B cell (primary cell): Measurements from ENCODE around the gene CKS2. TPM values are rescaled to one million over a fixed set of nuclear protein-coding genes. Genes with fewer than 3 reads are reported as not detected.

ENCODE experiments used
- ATAC-seq: fragments of 200-7000 bp; cut with Tn5 transposase; one replicate; pipeline ENCODE4 v1.10.0; 2021; ENCODE audit warnings: low read depth, mild to moderate bottlenecking, moderate number of reproducible peaks, moderate library complexity
- CTCF ChIA-PET: fragments of 350-600 bp; sonication (Branson Sonifier 250); formaldehyde crosslinking; loops from one replicate; lab custom pipeline; 2021; ENCODE audit warnings: antibody characterized with exemption, inconsistent platforms; lab: Charles Lee
- POLR2A ChIA-PET: fragments of 350-600 bp; sonication (Branson Sonifier 250); formaldehyde crosslinking; loops from one replicate; lab custom pipeline; 2021; ENCODE audit warnings: antibody characterized with exemption; lab: Charles Lee
- DNase-seq: peaks from one replicate; pipeline ENCODE4 v3.0.0; 2013
- H2AFZ ChIP-seq: 2 replicates; pipeline ENCODE4 v1.6.1; 2012; ENCODE audit warnings: mild to moderate bottlenecking, low read depth, low read length; ENCODE audit not compliant: insufficient read depth, poor library complexity, severe bottlenecking
- H3K27ac ChIP-seq, 2 donors: 1 replicate in 1 of 2; 2 replicates in 1 of 2; pipeline ENCODE4 v1.5.1; 2012 to 2013; ENCODE audit warnings: low read length in 2 of 2, mild to moderate bottlenecking in 2 of 2, moderate library complexity in 1 of 2
- H3K27me3 ChIP-seq, 4 experiments: fragments of 200-600 bp in 1 of 4; sonication (generic) in 1 of 4; replicated peaks in 1 of 4; 1 replicate in 2 of 4; 2 replicates in 2 of 4; pipeline versions ENCODE4 v1.6.1 to v1.7.0; 2013 to 2016; ENCODE audit warnings: low read length in 3 of 4, mild to moderate bottlenecking in 2 of 4, mixed read lengths in 1 of 4, moderate library complexity in 1 of 4; ENCODE audit not compliant: insufficient read depth in 4 of 4, control insufficient read depth in 3 of 4; ENCODE audit errors: control extremely low read depth in 1 of 4
- H3K36me3 ChIP-seq, 2 experiments: replicated peaks in 1 of 2; 1 replicate in 1 of 2; 2 replicates in 1 of 2; pipeline versions ENCODE4 v1.6.1 to v1.7.1; 2013; ENCODE audit warnings: low read length in 1 of 2; ENCODE audit not compliant: insufficient read depth in 2 of 2, control insufficient read depth in 1 of 2; ENCODE audit errors: control extremely low read depth in 1 of 2, extremely low read depth in 1 of 2
- H3K4me1 ChIP-seq, 2 donors: fragments of 200-600 bp in 1 of 2; sonication (generic) in 1 of 2; 1 replicate in 1 of 2; 2 replicates in 1 of 2; pipeline versions ENCODE4 v1.5.1 to v1.6.1; 2013 to 2017; ENCODE audit warnings: low read length in 2 of 2; ENCODE audit not compliant: control insufficient read depth in 2 of 2, insufficient read depth in 2 of 2
- H3K4me2 ChIP-seq: replicated peaks from 2 replicates; pipeline ENCODE3; 2012; ENCODE audit warnings: mild to moderate bottlenecking, low read depth, low read length; ENCODE audit not compliant: poor library complexity, severe bottlenecking
- H3K4me3 ChIP-seq, 5 experiments: fragments of 200-600 bp in 1 of 5; sonication (generic) in 1 of 5; 1 replicate in 3 of 5; 2 replicates in 2 of 5; pipeline versions ENCODE4 v1.5.1 to v1.7.0; 2011 to 2016; ENCODE audit warnings: low read length in 4 of 5, mild to moderate bottlenecking in 4 of 5, low read depth in 2 of 5, control low read depth in 1 of 5, moderate library complexity in 1 of 5; ENCODE audit not compliant: insufficient read depth in 1 of 5; ENCODE audit errors: control extremely low read depth in 1 of 5, extremely low read depth in 1 of 5
- H3K79me2 ChIP-seq: fragments of 200-600 bp; sonication (generic); one replicate; pipeline ENCODE4 v1.6.0; 2016; ENCODE audit warnings: low read length; ENCODE audit not compliant: control insufficient read depth, insufficient read depth
- H3K9ac ChIP-seq: fragments of 200-600 bp; sonication (generic); 2 replicates; pipeline ENCODE4 v1.6.1; 2017; ENCODE audit warnings: mild to moderate bottlenecking, low read length, moderate library complexity
- H3K9me3 ChIP-seq, 3 donors: one replicate each; pipeline versions ENCODE4 v1.6.1 to v1.7.1; 2013; ENCODE audit warnings: low read length in 2 of 3; ENCODE audit not compliant: control insufficient read depth in 2 of 3, insufficient read depth in 1 of 3; ENCODE audit errors: control extremely low read depth in 1 of 3
- H4K20me1 ChIP-seq: 2 replicates; pipeline ENCODE4 v1.6.0; 2012; ENCODE audit warnings: mild to moderate bottlenecking, low read length; ENCODE audit not compliant: insufficient read depth, control insufficient read depth, poor library complexity, severe bottlenecking
- H3K27ac Mint-ChIP-seq: one replicate; pipeline ENCODE4 v1.8.0; 2021; ENCODE audit warnings: mixed read lengths
- H3K27me3 Mint-ChIP-seq: one replicate; pipeline ENCODE4 v1.8.0; 2021; ENCODE audit warnings: mixed read lengths
- H3K4me1 Mint-ChIP-seq: one replicate; pipeline ENCODE4 v1.8.0; 2021; ENCODE audit warnings: mixed read lengths
- H3K4me3 Mint-ChIP-seq: one replicate; pipeline ENCODE4 v1.8.0; 2021; ENCODE audit warnings: mixed read lengths
- H3K9me3 Mint-ChIP-seq: one replicate; pipeline ENCODE4 v1.8.0; 2022; ENCODE audit warnings: mixed read lengths; ENCODE audit not compliant: insufficient read depth
- EZH2 ChIP-seq: IDR thresholded peaks from 2 replicates; pipeline ENCODE4 v1.6.1; 2012; ENCODE audit warnings: borderline replicate concordance, low read depth, mild to moderate bottlenecking, moderate library complexity, low read length; ENCODE audit not compliant: insufficient read depth, poor library complexity, severe bottlenecking
- WGBS: methylation state at CpG from one replicate; pipeline ENCODE4 v1.1.5; 2013; ENCODE audit warnings: missing lambda C conversion rate; ENCODE audit not compliant: insufficient coverage; 5-methylcytosine and 5-hydroxymethylcytosine counted together
- intact Hi-C: fragments of 100-400 bp; cut with micrococcal nuclease; formaldehyde crosslinking; loops from one replicate; pipeline ENCODE4 v1.10.0; 2022
- polyA plus RNA-seq: library from polyadenylated mRNA; depleted of rRNA; stranded (reverse); fragments of >200 nt; gene quantifications from 2 replicates; pipeline ENCODE4 v1.2.3, GENCODE V29; 2012
- total RNA-seq, 2 donors: library from RNA; stranded (reverse); fragments of 120-200 nt in 1 of 2; gene quantifications; 1 replicate in 1 of 2; 2 replicates in 1 of 2; pipeline versions ENCODE4 v1.2.3 to v1.2.4, GENCODE V29; 2013 to 2022
- TF ChIP-seq, protein P1 (sequence below): fragments of 200-600 bp; IDR thresholded peaks from one replicate; pipeline ENCODE4 v1.8.0; 2022; ENCODE audit warnings: antibody characterized with exemption, mild to moderate bottlenecking

The CKS2 gene
- total and polyA plus RNA-seq, 2 donors (not counting 1 experiment from before 2014, with no cell fraction given) = 11.5 to 64.4 TPM

DNA sequence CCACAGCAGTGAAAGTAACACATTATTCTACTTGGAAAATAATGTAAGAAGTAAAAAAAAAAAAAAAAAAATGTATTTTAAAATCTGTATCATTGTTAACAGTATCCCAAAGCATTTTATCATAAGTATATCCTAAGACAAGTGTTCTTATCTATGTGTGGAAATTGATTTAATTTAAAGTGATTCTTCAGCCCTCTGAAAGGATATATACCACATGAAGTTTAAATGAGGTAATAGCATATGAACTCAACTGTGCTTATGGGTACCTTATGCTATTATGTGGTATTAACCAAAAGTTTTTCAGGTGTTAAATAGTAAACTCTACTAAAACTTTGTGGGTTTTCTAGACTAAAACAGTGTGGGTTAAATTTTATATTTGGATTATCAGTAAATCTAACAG, 4.5 kb downstream of the CKS2 start:
- no peak for DNase-seq
- Histone ChIP-seq H2AFZ (no peak overlapping the region), H3K27me3 (no peaks in the 10 kb centered on the region), H3K9ac (no peak overlapping the region), H3K4me2 (no peak overlapping the region), H3K27ac (no peak overlapping the region), H3K4me1 (peaks cover 35 to 37% of the 10 kb centered on the region in 2 donors), H3K36me3 (peaks cover 9 to 22% of the 10 kb centered on the region in 2 experiments), H4K20me1 (no peaks in the 10 kb centered on the region), H3K9me3 (no peaks in the 10 kb centered on the region), H3K79me2 (peaks cover 54% of the 10 kb centered on the region), H3K4me3 (no peak overlapping the region)
- no peak for ATAC-seq
- CTCF ChIA-PET = no interaction called here
- H3K27me3 Mint-ChIP-seq = no peaks in the 10 kb centered on the region
- peaks cover 64% of the 10 kb centered on the region for H3K4me1 Mint-ChIP-seq
- H3K9me3 Mint-ChIP-seq = no peaks in the 10 kb centered on the region
- TF ChIP-seq, protein P1, sequence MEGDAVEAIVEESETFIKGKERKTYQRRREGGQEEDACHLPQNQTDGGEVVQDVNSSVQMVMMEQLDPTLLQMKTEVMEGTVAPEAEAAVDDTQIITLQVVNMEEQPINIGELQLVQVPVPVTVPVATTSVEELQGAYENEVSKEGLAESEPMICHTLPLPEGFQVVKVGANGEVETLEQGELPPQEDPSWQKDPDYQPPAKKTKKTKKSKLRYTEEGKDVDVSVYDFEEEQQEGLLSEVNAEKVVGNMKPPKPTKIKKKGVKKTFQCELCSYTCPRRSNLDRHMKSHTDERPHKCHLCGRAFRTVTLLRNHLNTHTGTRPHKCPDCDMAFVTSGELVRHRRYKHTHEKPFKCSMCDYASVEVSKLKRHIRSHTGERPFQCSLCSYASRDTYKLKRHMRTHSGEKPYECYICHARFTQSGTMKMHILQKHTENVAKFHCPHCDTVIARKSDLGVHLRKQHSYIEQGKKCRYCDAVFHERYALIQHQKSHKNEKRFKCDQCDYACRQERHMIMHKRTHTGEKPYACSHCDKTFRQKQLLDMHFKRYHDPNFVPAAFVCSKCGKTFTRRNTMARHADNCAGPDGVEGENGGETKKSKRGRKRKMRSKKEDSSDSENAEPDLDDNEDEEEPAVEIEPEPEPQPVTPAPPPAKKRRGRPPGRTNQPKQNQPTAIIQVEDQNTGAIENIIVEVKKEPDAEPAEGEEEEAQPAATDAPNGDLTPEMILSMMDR = no peak
- TF ChIP-seq EZH2 = no peak
- POLR2A ChIA-PET = no interaction called here
- no peak overlapping the region for H3K4me3 Mint-ChIP-seq
- intact Hi-C loops = loop anchor here (5.0 kb wide), 1 partner anchor 928 kb away; the partner anchor contains the start of gene SPIN1
- no peak overlapping the region for H3K27ac Mint-ChIP-seq

DNA sequence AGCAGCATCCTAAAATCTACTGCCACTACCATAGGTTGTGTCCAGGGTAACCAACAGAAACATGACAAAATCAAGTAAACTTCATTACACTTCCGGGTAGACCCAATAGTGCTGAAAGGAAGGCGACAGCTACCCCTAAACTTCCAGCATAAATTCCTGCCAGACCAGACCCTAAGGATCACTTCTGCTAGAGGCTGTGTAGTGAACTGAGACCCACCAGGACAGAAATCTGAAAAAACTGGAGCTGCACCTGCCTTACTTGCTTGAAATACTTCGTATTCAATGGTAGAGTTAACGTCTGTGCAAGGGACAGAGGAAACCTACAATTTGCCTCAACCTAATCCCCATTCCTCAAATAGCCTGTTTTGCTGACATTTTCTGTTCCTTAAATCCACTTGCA, 6.3 kb downstream of the CKS2 start:
- Histone ChIP-seq H3K4me1 (peaks cover 26 to 29% of the 10 kb centered on the region in 2 donors), H3K27me3 (no peaks in the 10 kb centered on the region), H4K20me1 (peaks cover 1% of the 10 kb centered on the region), H3K4me3 (no peak overlapping the region), H3K79me2 (peaks cover 62% of the 10 kb centered on the region), H3K9ac (no peak overlapping the region), H3K27ac (peak overlapping the region; percentile 96 to 99), H2AFZ (no peak overlapping the region), H3K4me2 (peak overlapping the region; percentile 86), H3K36me3 (peaks cover 9 to 31% of the 10 kb centered on the region in 2 experiments), H3K9me3 (no peaks in the 10 kb centered on the region)
- Mint-ChIP-seq H3K4me1 (peaks cover 65% of the 10 kb centered on the region), H3K27me3 (no peaks in the 10 kb centered on the region), H3K4me3 (peak overlapping the region; percentile 53), H3K27ac (peak overlapping the region; percentile 93), H3K9me3 (no peaks in the 10 kb centered on the region)
- CTCF ChIA-PET = interaction anchor here (1.3 kb wide), 1 partner anchor 231 kb away, joined by 3 read pairs; no protein-coding TSS in a partner anchor
- 83% methylated on average over 2 of the region's 4 CpGs for WGBS
- POLR2A ChIA-PET = no interaction called here
- intact Hi-C loops = loop anchor here (5.0 kb wide), 1 partner anchor 930 kb away; the partner anchor contains the start of gene SPIN1
- TF ChIP-seq EZH2 = no peak
- TF ChIP-seq, protein P1 = no peak
- DNase-seq (peak; percentile 25), ATAC-seq (no peak)
